Skeletal muscle cell (primary cell): ENCODE measurements around the gene PCNX1.
A peak's percentile ranks its signal among the peaks of the same experiment; 100 is the strongest.
"Not testable (repeated sequence)": the region's sequence is repeated elsewhere in the genome, so short reads cannot be mapped to it uniquely, and the experiment has no call there.

Source experiments
- DNase-seq: peaks from one replicate; pipeline ENCODE4 v3.0.0-alpha.2; 2010; ENCODE audit warnings: low read depth
- H3K4me3 ChIP-seq: 2 replicates; pipeline ENCODE4 v1.5.1; 2011; ENCODE audit warnings: low read depth, mild to moderate bottlenecking, control low read depth, low read length, moderate library complexity

PCNX1 gene

GRCh38 chr14:71054706-71055105 lies 147.4 kb downstream of the PCNX1 start:
- no peak for DNase-seq
- H3K4me3 ChIP-seq: no peak overlapping the region

- DNase-seq: no peak
- H3K4me3 ChIP-seq: no peak overlapping the region
Measured at GRCh38 chr14:71056168-71056567, 148.9 kb downstream of the PCNX1 start.

GRCh38 chr14:71060274-71060673 lies 153.0 kb downstream of the PCNX1 start:
- no peak for DNase-seq
- no peak overlapping the region for H3K4me3 ChIP-seq

GRCh38 chr14:71060825-71061455 lies 153.7 kb downstream of the PCNX1 start:
- no peak for DNase-seq
- H3K4me3 ChIP-seq: no peak overlapping the region

GRCh38 chr14:71061458-71061857 lies 154.2 kb downstream of the PCNX1 start:
- H3K4me3 ChIP-seq: no peak overlapping the region
- no peak for DNase-seq

- no peak overlapping the region for H3K4me3 ChIP-seq
- DNase-seq: no peak
Measured at GRCh38 chr14:71062581-71063303, 155.5 kb downstream of the PCNX1 start.

- DNase-seq: no peak
Measured at GRCh38 chr14:71063351-71063750, 156.1 kb downstream of the PCNX1 start.

GRCh38 chr14:71064747-71065146 lies 157.5 kb downstream of the PCNX1 start:
- H3K4me3 ChIP-seq, DNase-seq: not testable (repeated sequence)

More at GRCh38 chr14:71063351-71063750, 156.1 kb downstream of the PCNX1 start:
- H3K4me3 ChIP-seq: no peak overlapping the region

GRCh38 chr14:71070169-71070568 lies 162.9 kb downstream of the PCNX1 start:
- no peak overlapping the region for H3K4me3 ChIP-seq
- DNase-seq: no peak

- no peak overlapping the region for H3K4me3 ChIP-seq
- DNase-seq: no peak
Measured at GRCh38 chr14:71071042-71071441, 163.8 kb downstream of the PCNX1 start.

- H3K4me3 ChIP-seq: no peak overlapping the region
- no peak for DNase-seq
Measured at GRCh38 chr14:71076462-71077092, 169.3 kb downstream of the PCNX1 start.

GRCh38 chr14:71078500-71078899 lies 171.2 kb downstream of the PCNX1 start:
- no peak overlapping the region for H3K4me3 ChIP-seq
- DNase-seq: no peak

- DNase-seq: no peak
Measured at GRCh38 chr14:71086567-71086966, 179.3 kb downstream of the PCNX1 start.

GRCh38 chr14:71089971-71090370 lies 182.7 kb downstream of the PCNX1 start:
- no peak overlapping the region for H3K4me3 ChIP-seq
- peak; percentile 7 for DNase-seq

More at GRCh38 chr14:71086567-71086966, 179.3 kb downstream of the PCNX1 start:
- no peak overlapping the region for H3K4me3 ChIP-seq

GRCh38 chr14:71094722-71095121 lies 187.5 kb downstream of the PCNX1 start:
- no peak overlapping the region for H3K4me3 ChIP-seq
- DNase-seq: no peak

- no peak for DNase-seq
- H3K4me3 ChIP-seq: no peak overlapping the region
Measured at GRCh38 chr14:71096947-71097346, 189.7 kb downstream of the PCNX1 start.

GRCh38 chr14:71103662-71104484 lies 196.6 kb downstream of the PCNX1 start:
- DNase-seq: peak; percentile 28

GRCh38 chr14:71105177-71105576 lies 197.9 kb downstream of the PCNX1 start:
- H3K4me3 ChIP-seq: no peak overlapping the region
- no peak for DNase-seq

More at GRCh38 chr14:71103662-71104484, 196.6 kb downstream of the PCNX1 start:
- no peak overlapping the region for H3K4me3 ChIP-seq

GRCh38 chr14:71107921-71108320 lies 200.7 kb downstream of the PCNX1 start:
- DNase-seq: no peak
- H3K4me3 ChIP-seq: no peak overlapping the region
